H1 (cell line): ENCODE measurements around the gene TMEM45A. TPM values are rescaled to one million over a fixed set of nuclear protein-coding genes. Genes with fewer than 3 reads are reported as not detected.

Experiments used
- CHD1 ChIP-seq: IDR thresholded peaks from 2 replicates; pipeline ENCODE4 v1.6.1; 2012; ENCODE audit warnings: low read depth, low read length, improper control_type of control experiment
- POU5F1 ChIP-seq: IDR thresholded peaks from 2 replicates; pipeline ENCODE4 v1.6.1; 2011; ENCODE audit warnings: low read depth, mild to moderate bottlenecking, low read length, moderate library complexity
- RBBP5 ChIP-seq: IDR thresholded peaks from 2 replicates; pipeline ENCODE4 v1.7.1; 2012; ENCODE audit warnings: low read depth, mild to moderate bottlenecking, inconsistent platforms, low read length, moderate library complexity, borderline replicate concordance
- SP1 ChIP-seq: IDR thresholded peaks from 2 replicates; pipeline ENCODE4 v1.6.1; 2011; ENCODE audit warnings: low read depth, low read length
- polyA plus RNA-seq, 7 experiments: library from polyadenylated mRNA; depleted of rRNA in 3 of 7; stranded (reverse) in 5 of 7; unstranded in 2 of 7; fragments of >200 nt in 5 of 7; fragments of 200-250 nt in 2 of 7; gene quantifications; 1 replicate in 5 of 7; 2 replicates in 1 of 7; 4 replicates in 1 of 7; pipeline versions ENCODE4 v1.2.1 to v1.2.3, GENCODE V29; 2011 to 2013; ENCODE audit warnings: missing spikeins in 2 of 7, mixed read lengths in 2 of 7
- total RNA-seq: library from RNA; stranded (reverse); fragmentation: NEBNext Ultra II Directional; extraction: Animal tissue kit (Norgen Biotek cat#: 25700); gene quantifications from 2 replicates; pipeline ENCODE4 v1.2.1, GENCODE V29; 2021
- TF ChIP-seq, protein P1 (sequence below), 3 experiments: IDR thresholded peaks; 1 replicate in 2 of 3; 2 replicates in 1 of 3; pipeline versions ENCODE4 v1.5.1 to v1.6.1; 2011; ENCODE audit warnings: low read length in 3 of 3, mild to moderate bottlenecking in 3 of 3, inconsistent platforms in 2 of 3, low read depth in 1 of 3, moderate library complexity in 1 of 3; ENCODE audit not compliant: insufficient read depth in 1 of 3; ENCODE audit errors: control extremely low read depth in 1 of 3

Gene TMEM45A
- total and polyA plus RNA-seq, 2 of the 8 experiments (the other 6 are each of a cell fraction or from before 2014, with no cell fraction given), result 12.9 to 14.2 TPM

DNA sequence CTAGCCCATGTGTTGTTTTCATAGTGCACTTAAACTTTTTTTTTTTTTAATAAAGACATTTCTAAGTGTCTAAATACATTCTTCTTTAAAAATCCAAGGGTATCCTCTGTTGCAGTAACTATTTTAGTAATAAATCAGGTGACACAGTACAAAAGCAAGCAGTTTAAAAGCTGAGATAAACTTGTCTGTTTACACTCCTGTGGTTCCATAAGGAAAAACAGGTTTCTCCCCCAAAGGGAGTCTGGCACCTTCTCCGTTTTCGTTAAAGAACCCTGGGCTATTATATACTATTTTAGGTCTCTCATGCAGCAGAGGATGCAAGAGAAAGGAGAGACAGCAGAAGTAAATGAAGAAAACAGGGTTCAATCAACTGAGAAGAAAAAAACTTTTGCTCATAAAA is 43.2 kb upstream of the TMEM45A start (continued):
- TF ChIP-seq, protein P1, sequence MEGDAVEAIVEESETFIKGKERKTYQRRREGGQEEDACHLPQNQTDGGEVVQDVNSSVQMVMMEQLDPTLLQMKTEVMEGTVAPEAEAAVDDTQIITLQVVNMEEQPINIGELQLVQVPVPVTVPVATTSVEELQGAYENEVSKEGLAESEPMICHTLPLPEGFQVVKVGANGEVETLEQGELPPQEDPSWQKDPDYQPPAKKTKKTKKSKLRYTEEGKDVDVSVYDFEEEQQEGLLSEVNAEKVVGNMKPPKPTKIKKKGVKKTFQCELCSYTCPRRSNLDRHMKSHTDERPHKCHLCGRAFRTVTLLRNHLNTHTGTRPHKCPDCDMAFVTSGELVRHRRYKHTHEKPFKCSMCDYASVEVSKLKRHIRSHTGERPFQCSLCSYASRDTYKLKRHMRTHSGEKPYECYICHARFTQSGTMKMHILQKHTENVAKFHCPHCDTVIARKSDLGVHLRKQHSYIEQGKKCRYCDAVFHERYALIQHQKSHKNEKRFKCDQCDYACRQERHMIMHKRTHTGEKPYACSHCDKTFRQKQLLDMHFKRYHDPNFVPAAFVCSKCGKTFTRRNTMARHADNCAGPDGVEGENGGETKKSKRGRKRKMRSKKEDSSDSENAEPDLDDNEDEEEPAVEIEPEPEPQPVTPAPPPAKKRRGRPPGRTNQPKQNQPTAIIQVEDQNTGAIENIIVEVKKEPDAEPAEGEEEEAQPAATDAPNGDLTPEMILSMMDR (IDR thresholded peaks at IDR 0.05; ENCODE audit: control extremely low read depth in 1 of 3, insufficient read depth in 1 of 3, low read depth in 1 of 3, low read length in 3 of 3), result no peak
- TF ChIP-seq RBBP5 (no peak), CHD1 (no peak), SP1 (no peak), POU5F1 (no peak)
